Neural progenitor cell (in vitro differentiated cells): ENCODE measurements around the gene EIF3I.

ENCODE experiments used
- EZH2 ChIP-seq: fragments of 200-600 bp; sonication (generic); IDR thresholded peaks from 2 replicates; pipeline ENCODE4 v1.6.1; 2017; ENCODE audit warnings: antibody characterized with exemption, mild to moderate bottlenecking, moderate library complexity
- EZH2phosphoT487 ChIP-seq: fragments of 200-600 bp; sonication (generic); IDR thresholded peaks from 2 replicates; pipeline ENCODE4 v1.6.1; 2017; ENCODE audit warnings: antibody characterized with exemption
- TF ChIP-seq, protein P1 (sequence below): fragments of 200-600 bp; sonication (generic); IDR thresholded peaks from 2 replicates; pipeline ENCODE4 v1.5.1; 2017; ENCODE audit warnings: antibody characterized with exemption, mild to moderate bottlenecking

GRCh38 chr1:32263744-32264143 lies 41.5 kb downstream of the EIF3I start:
- TF ChIP-seq, protein P1, sequence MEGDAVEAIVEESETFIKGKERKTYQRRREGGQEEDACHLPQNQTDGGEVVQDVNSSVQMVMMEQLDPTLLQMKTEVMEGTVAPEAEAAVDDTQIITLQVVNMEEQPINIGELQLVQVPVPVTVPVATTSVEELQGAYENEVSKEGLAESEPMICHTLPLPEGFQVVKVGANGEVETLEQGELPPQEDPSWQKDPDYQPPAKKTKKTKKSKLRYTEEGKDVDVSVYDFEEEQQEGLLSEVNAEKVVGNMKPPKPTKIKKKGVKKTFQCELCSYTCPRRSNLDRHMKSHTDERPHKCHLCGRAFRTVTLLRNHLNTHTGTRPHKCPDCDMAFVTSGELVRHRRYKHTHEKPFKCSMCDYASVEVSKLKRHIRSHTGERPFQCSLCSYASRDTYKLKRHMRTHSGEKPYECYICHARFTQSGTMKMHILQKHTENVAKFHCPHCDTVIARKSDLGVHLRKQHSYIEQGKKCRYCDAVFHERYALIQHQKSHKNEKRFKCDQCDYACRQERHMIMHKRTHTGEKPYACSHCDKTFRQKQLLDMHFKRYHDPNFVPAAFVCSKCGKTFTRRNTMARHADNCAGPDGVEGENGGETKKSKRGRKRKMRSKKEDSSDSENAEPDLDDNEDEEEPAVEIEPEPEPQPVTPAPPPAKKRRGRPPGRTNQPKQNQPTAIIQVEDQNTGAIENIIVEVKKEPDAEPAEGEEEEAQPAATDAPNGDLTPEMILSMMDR = no peak
- TF ChIP-seq EZH2 (no peak), EZH2phosphoT487 (no peak)
